ENCODE measurements around the gene CERS3.

GRCh38 chr15:100520132-100520921 lies 8.4 kb downstream of the CERS3 start:
- TF ChIP-seq RAD21 (IDR thresholded peaks at IDR 0.05; ENCODE audit: low read length) (no peak), BHLHE40 (IDR thresholded peaks at IDR 0.05; ENCODE audit: low read depth, low read length) (no peak), CEBPB (IDR thresholded peaks at IDR 0.05; ENCODE audit: low read depth, low read length) (no peak), RCOR1 (IDR thresholded peaks at IDR 0.05; ENCODE audit: insufficient replicate concordance, low read length) (no peak), MAZ (IDR thresholded peaks at IDR 0.05; ENCODE audit: borderline replicate concordance, low read depth, low read length) (no peak), USF2 (IDR thresholded peaks at IDR 0.05; ENCODE audit: low read depth, low read length) (no peak), SMC3 (IDR thresholded peaks at IDR 0.05; ENCODE audit: low read depth, low read length) (no peak), POLR2A (IDR thresholded peaks at IDR 0.05; ENCODE audit: low read depth, low read length) (no peak), MAFK (IDR thresholded peaks at IDR 0.05; ENCODE audit: low read depth, low read length) (no peak), MXI1 (IDR thresholded peaks at IDR 0.05; ENCODE audit: borderline replicate concordance, low read depth, low read length) (no peak), RFX5 (IDR thresholded peaks at IDR 0.05; ENCODE audit: low read depth, low read length) (no peak), ELK1 (IDR thresholded peaks at IDR 0.05; ENCODE audit: borderline replicate concordance, low read depth, low read length) (no peak)
- TF ChIP-seq, protein P1, sequence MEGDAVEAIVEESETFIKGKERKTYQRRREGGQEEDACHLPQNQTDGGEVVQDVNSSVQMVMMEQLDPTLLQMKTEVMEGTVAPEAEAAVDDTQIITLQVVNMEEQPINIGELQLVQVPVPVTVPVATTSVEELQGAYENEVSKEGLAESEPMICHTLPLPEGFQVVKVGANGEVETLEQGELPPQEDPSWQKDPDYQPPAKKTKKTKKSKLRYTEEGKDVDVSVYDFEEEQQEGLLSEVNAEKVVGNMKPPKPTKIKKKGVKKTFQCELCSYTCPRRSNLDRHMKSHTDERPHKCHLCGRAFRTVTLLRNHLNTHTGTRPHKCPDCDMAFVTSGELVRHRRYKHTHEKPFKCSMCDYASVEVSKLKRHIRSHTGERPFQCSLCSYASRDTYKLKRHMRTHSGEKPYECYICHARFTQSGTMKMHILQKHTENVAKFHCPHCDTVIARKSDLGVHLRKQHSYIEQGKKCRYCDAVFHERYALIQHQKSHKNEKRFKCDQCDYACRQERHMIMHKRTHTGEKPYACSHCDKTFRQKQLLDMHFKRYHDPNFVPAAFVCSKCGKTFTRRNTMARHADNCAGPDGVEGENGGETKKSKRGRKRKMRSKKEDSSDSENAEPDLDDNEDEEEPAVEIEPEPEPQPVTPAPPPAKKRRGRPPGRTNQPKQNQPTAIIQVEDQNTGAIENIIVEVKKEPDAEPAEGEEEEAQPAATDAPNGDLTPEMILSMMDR (conservative IDR thresholded peaks at IDR 0.05; ENCODE audit: low read depth, low read length): no peak
